Calu3 (cell line): Measurements from ENCODE around the gene CR1L. TPM values are rescaled to one million over a fixed set of nuclear protein-coding genes. Genes with fewer than 3 reads are reported as not detected.

ENCODE experiments used
- BruUV-seq: library from RNA; stranded (reverse); fragments of 400-500 nt; replicated peaks from 2 replicates; lab custom pipeline; 2021; lab: Mats Ljungman, UMichigan
- CTCF ChIA-PET: fragments of 300-600 bp; sonication (Branson Sonifier 250); formaldehyde crosslinking; loops from one replicate; lab custom pipeline; 2022; ENCODE audit warnings: antibody characterized with exemption; lab: Charles Lee
- DNase-seq: peaks from one replicate; pipeline ENCODE4 v3.0.0; 2022
- H3K27ac Mint-ChIP-seq: one replicate; pipeline ENCODE4 v1.8.0; 2022; ENCODE audit warnings: mixed read lengths; ENCODE audit not compliant: unreplicated experiment
- H3K27me3 Mint-ChIP-seq: one replicate; pipeline ENCODE4 v1.8.0; 2022; ENCODE audit warnings: mixed read lengths; ENCODE audit not compliant: unreplicated experiment
- H3K36me3 Mint-ChIP-seq: one replicate; pipeline ENCODE4 v1.8.0; 2022; ENCODE audit warnings: mild to moderate bottlenecking, moderate library complexity, mixed read lengths; ENCODE audit not compliant: insufficient read depth, unreplicated experiment
- H3K4me1 Mint-ChIP-seq: one replicate; pipeline ENCODE4 v1.8.0; 2022; ENCODE audit warnings: mild to moderate bottlenecking, low read depth, mixed read lengths; ENCODE audit not compliant: unreplicated experiment
- H3K4me3 Mint-ChIP-seq: one replicate; pipeline ENCODE4 v1.8.0; 2022; ENCODE audit warnings: mild to moderate bottlenecking, low read depth, moderate library complexity, mixed read lengths; ENCODE audit not compliant: unreplicated experiment
- H3K9me3 Mint-ChIP-seq: one replicate; pipeline ENCODE4 v1.8.0; 2022; ENCODE audit warnings: low read depth, mixed read lengths; ENCODE audit not compliant: unreplicated experiment
- CTCF ChIP-seq: fragments of 200-600 bp; IDR thresholded peaks from one replicate; pipeline ENCODE4 v1.8.0; 2022; ENCODE audit warnings: antibody characterized with exemption; ENCODE audit not compliant: unreplicated experiment
- intact Hi-C: fragments of 100-400 bp; cut with micrococcal nuclease; formaldehyde crosslinking; loops from one replicate; pipeline ENCODE4 v1.10.0; 2022; ENCODE audit not compliant: unreplicated experiment
- total RNA-seq: library from RNA; stranded (reverse); gene quantifications from 2 replicates; pipeline ENCODE4 v1.2.3, GENCODE V29; 2022

CR1L gene
- total RNA-seq, 1 experiment from 2014 or later = not detected

GRCh38 chr1:207742850-207743555 lies 98.1 kb downstream of the CR1L start:
- H3K4me1 Mint-ChIP-seq = peaks cover 53% of the 10 kb centered on the region
- CTCF ChIA-PET = interaction anchor here (0.5 to 0.6 kb wide), 2 partner anchors 10 to 54 kb away, joined by 3 to 4 read pairs; no protein-coding TSS in a partner anchor
- no peak overlapping the region for H3K27ac Mint-ChIP-seq
- BruUV-seq = no TSS peak
- intact Hi-C loops = no loop called here
- H3K36me3 Mint-ChIP-seq = no peaks in the 10 kb centered on the region
- DNase-seq = no peak
- no peak for TF ChIP-seq CTCF
- H3K9me3 Mint-ChIP-seq = peaks cover 3% of the 10 kb centered on the region
- H3K4me3 Mint-ChIP-seq = no peak overlapping the region
- no peaks in the 10 kb centered on the region for H3K27me3 Mint-ChIP-seq

GRCh38 chr1:207744000-207744534 lies 99.1 kb downstream of the CR1L start:
- no TSS peak for BruUV-seq
- Mint-ChIP-seq H3K9me3 (peaks cover 3% of the 10 kb centered on the region), H3K4me1 (peaks cover 53% of the 10 kb centered on the region), H3K4me3 (no peak overlapping the region), H3K36me3 (no peaks in the 10 kb centered on the region), H3K27ac (no peak overlapping the region), H3K27me3 (no peaks in the 10 kb centered on the region)
- no peak for DNase-seq
- intact Hi-C loops = no loop called here
- TF ChIP-seq CTCF = no peak
- CTCF ChIA-PET = interaction anchor here (0.6 kb wide), 1 partner anchor 9 kb away, joined by 4 read pairs; no protein-coding TSS in a partner anchor

DNA sequence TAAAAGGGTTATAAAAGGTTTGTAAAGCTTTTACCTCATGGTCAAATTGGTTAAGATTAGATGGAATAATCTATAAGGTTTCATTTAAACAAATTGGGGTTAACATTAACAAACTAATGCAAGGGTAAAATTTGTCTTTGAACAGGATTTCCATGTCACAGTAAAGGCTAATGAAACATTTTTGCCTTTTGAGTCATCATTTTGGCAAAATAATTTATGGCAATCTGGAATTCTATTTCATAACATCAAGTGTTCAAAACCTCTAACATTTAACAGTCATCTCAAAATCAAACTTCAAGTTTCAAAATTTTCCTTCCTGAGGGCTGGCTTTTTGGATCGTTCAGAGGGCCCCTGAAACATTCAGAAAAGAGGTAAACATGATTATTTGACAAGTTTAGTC lies 100.4 kb downstream of the CR1L start:
- intact Hi-C loops = loop anchor here (5.0 kb wide), 1 partner anchor 52 kb away; no protein-coding TSS in a partner anchor
- TF ChIP-seq CTCF = no peak
- H3K4me1 Mint-ChIP-seq = peaks cover 49% of the 10 kb centered on the region
- no peak overlapping the region for H3K4me3 Mint-ChIP-seq
- no TSS peak for BruUV-seq
- DNase-seq = no peak
- CTCF ChIA-PET = no interaction called here
- H3K27me3 Mint-ChIP-seq = no peaks in the 10 kb centered on the region
- H3K9me3 Mint-ChIP-seq = peaks cover 3% of the 10 kb centered on the region
- H3K27ac Mint-ChIP-seq = no peak overlapping the region
- no peaks in the 10 kb centered on the region for H3K36me3 Mint-ChIP-seq

- Mint-ChIP-seq H3K27ac (no peak overlapping the region), H3K9me3 (no peaks in the 10 kb centered on the region), H3K27me3 (no peaks in the 10 kb centered on the region), H3K4me1 (peaks cover 45% of the 10 kb centered on the region), H3K4me3 (no peak overlapping the region), H3K36me3 (peaks cover 4% of the 10 kb centered on the region)
- no peak for TF ChIP-seq CTCF
- CTCF ChIA-PET = interaction anchor here (0.6 to 1.0 kb wide), 5 partner anchors 8 to 1080 kb away, joined by 3 to 5 read pairs (median 3); no protein-coding TSS in a partner anchor
- peak; percentile 59 for DNase-seq
- BruUV-seq = no TSS peak
- intact Hi-C loops = loop anchor here (5.0 kb wide), 1 partner anchor 51 kb away; no protein-coding TSS in a partner anchor
Measured at GRCh38 chr1:207745839-207746767, 101.2 kb downstream of the CR1L start.
